ENCODE data around the gene MTURN.

- TF ChIP-seq, protein P1, sequence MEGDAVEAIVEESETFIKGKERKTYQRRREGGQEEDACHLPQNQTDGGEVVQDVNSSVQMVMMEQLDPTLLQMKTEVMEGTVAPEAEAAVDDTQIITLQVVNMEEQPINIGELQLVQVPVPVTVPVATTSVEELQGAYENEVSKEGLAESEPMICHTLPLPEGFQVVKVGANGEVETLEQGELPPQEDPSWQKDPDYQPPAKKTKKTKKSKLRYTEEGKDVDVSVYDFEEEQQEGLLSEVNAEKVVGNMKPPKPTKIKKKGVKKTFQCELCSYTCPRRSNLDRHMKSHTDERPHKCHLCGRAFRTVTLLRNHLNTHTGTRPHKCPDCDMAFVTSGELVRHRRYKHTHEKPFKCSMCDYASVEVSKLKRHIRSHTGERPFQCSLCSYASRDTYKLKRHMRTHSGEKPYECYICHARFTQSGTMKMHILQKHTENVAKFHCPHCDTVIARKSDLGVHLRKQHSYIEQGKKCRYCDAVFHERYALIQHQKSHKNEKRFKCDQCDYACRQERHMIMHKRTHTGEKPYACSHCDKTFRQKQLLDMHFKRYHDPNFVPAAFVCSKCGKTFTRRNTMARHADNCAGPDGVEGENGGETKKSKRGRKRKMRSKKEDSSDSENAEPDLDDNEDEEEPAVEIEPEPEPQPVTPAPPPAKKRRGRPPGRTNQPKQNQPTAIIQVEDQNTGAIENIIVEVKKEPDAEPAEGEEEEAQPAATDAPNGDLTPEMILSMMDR (IDR thresholded peaks at IDR 0.05; ENCODE audit: low read length), result no peak
- TF ChIP-seq EZH2phosphoT487 (IDR thresholded peaks at IDR 0.05; ENCODE audit: low read length), result no peak
These were observed 72.2 kb downstream of the MTURN start for GRCh38 chr7:30206942-30207341.

Data from MM.1S (cell line).